Bladder microvascular endothelial cell (primary cell): ENCODE measurements around the gene MARCHF3. TPM values are rescaled to one million over a fixed set of nuclear protein-coding genes. Genes with fewer than 3 reads are reported as not detected.

Experiments used
- total RNA-seq: library from RNA; depleted of rRNA; stranded (reverse); fragments of >200 nt; gene quantifications from 2 replicates; pipeline ENCODE4 v1.2.3, GENCODE V29; 2014

Gene MARCHF3
- 41.4 and 133 TPM in 2 replicates for total RNA-seq

GRCh38 chr5:127030259-127031146 lies at the start of gene MARCHF3:
MARCHF3 (minus strand) TSS chr5:127030558; CDS start chr5:126918171, 112,387 bp downstream.

GRCh38 chr5:127072861-127073846 lies 42.8 kb upstream of the MARCHF3 start, which contains the start of gene C5orf63:
C5orf63 (minus strand) TSS chr5:127073502; CDS start chr5:127058995, 14,507 bp downstream.

Other genes with a start within 250 kb of the MARCHF3 start
- 1.6 and 3.2 TPM in 2 replicates for gene C5orf63, start 42.9 kb upstream of the MARCHF3 start, total RNA-seq